ENCODE data around the gene SCIN.
"Not testable (repeated sequence)": the region's sequence is repeated elsewhere in the genome, so short reads cannot be mapped to it uniquely, and the experiment has no call there.

The SCIN gene

GRCh38 chr7:12543586-12543985 lies 26.9 kb upstream of the SCIN start:
- H3K27ac ChIP-seq = no peak overlapping the region
- TF ChIP-seq ZFX (IDR thresholded peaks at IDR 0.05; ENCODE audit: borderline replicate concordance) = no peak
- TF ChIP-seq, protein P1, sequence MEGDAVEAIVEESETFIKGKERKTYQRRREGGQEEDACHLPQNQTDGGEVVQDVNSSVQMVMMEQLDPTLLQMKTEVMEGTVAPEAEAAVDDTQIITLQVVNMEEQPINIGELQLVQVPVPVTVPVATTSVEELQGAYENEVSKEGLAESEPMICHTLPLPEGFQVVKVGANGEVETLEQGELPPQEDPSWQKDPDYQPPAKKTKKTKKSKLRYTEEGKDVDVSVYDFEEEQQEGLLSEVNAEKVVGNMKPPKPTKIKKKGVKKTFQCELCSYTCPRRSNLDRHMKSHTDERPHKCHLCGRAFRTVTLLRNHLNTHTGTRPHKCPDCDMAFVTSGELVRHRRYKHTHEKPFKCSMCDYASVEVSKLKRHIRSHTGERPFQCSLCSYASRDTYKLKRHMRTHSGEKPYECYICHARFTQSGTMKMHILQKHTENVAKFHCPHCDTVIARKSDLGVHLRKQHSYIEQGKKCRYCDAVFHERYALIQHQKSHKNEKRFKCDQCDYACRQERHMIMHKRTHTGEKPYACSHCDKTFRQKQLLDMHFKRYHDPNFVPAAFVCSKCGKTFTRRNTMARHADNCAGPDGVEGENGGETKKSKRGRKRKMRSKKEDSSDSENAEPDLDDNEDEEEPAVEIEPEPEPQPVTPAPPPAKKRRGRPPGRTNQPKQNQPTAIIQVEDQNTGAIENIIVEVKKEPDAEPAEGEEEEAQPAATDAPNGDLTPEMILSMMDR (IDR thresholded peaks at IDR 0.05) = no peak

- no peak overlapping the region for H3K27ac ChIP-seq
- TF ChIP-seq, protein P1 (IDR thresholded peaks at IDR 0.05) = no peak
- no peak for TF ChIP-seq ZFX (IDR thresholded peaks at IDR 0.05; ENCODE audit: borderline replicate concordance)
Measured at GRCh38 chr7:12549106-12549505, 21.4 kb upstream of the SCIN start.

DNA sequence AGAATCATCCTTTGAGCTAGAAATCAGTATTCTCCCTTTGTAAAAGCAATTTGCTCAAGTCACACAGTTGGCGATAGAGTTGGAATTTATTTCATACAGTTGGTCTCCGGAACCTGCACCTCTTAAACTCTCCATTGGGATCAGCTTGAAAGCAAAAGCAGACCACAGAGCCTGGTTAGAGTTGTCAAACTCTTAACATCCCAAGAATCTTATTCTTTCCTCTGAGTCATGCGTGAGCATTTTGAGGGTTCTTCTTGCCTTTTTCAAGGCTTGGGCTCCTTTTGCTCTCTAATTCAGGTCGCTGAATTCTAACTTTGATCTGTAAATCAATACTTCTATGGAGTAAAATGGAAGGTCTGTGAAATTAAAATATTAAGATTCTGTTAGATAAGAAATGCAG lies 19.6 kb upstream of the SCIN start:
- TF ChIP-seq ZFX (IDR thresholded peaks at IDR 0.05; ENCODE audit: borderline replicate concordance) = no peak
- TF ChIP-seq, protein P1 (IDR thresholded peaks at IDR 0.05) = no peak
- no peak overlapping the region for H3K27ac ChIP-seq

- no peak overlapping the region for H3K27ac ChIP-seq
- no peak for TF ChIP-seq ZFX (IDR thresholded peaks at IDR 0.05; ENCODE audit: borderline replicate concordance)
- TF ChIP-seq, protein P1 (IDR thresholded peaks at IDR 0.05) = no peak
Measured at GRCh38 chr7:12552876-12553275, 17.6 kb upstream of the SCIN start.

- no peak overlapping the region for H3K27ac ChIP-seq
- TF ChIP-seq, protein P1 (IDR thresholded peaks at IDR 0.05) = no peak
- no peak for TF ChIP-seq ZFX (IDR thresholded peaks at IDR 0.05; ENCODE audit: borderline replicate concordance)
Measured at GRCh38 chr7:12553416-12553815, 17.1 kb upstream of the SCIN start.

- no peak overlapping the region for H3K27ac ChIP-seq
- no peak for TF ChIP-seq ZFX (IDR thresholded peaks at IDR 0.05; ENCODE audit: borderline replicate concordance)
- TF ChIP-seq, protein P1 (IDR thresholded peaks at IDR 0.05) = no peak
Measured at GRCh38 chr7:12554351-12554750, 16.2 kb upstream of the SCIN start.

DNA sequence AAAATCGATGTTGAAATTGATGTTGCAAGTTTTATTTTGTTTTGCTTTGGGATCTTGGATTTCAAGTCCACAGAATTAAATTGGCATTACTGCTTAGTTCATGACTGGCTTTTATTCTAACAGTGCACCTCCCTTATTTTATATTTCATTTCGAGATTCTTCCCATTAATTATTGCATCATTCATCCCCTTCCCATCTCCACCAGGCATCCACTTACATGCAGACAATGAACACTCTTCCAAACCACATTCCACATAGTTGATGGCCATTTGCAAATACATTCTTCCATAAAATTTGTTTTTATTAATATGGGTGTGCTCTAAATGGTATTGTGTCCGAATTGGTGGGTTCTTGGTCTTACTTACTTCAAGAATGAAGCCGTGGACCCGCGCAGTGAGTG lies 15.6 kb upstream of the SCIN start:
- TF ChIP-seq, protein P1 (IDR thresholded peaks at IDR 0.05) = no peak
- no peak for TF ChIP-seq ZFX (IDR thresholded peaks at IDR 0.05; ENCODE audit: borderline replicate concordance)
- no peak overlapping the region for H3K27ac ChIP-seq

- not testable (repeated sequence) for H3K27ac ChIP-seq
Measured at GRCh38 chr7:12555695-12556094, 14.8 kb upstream of the SCIN start.

GRCh38 chr7:12556139-12556792 lies 14.3 kb upstream of the SCIN start:
- not testable (repeated sequence) for H3K27ac ChIP-seq
